ENCODE data around the gene DGKG. TPM values are rescaled to one million over a fixed set of nuclear protein-coding genes. Genes with fewer than 3 reads are reported as not detected.

DGKG gene
- total and polyA plus RNA-seq, 7 donors: 3.6 to 12.1 (median 8.0) TPM

DNA sequence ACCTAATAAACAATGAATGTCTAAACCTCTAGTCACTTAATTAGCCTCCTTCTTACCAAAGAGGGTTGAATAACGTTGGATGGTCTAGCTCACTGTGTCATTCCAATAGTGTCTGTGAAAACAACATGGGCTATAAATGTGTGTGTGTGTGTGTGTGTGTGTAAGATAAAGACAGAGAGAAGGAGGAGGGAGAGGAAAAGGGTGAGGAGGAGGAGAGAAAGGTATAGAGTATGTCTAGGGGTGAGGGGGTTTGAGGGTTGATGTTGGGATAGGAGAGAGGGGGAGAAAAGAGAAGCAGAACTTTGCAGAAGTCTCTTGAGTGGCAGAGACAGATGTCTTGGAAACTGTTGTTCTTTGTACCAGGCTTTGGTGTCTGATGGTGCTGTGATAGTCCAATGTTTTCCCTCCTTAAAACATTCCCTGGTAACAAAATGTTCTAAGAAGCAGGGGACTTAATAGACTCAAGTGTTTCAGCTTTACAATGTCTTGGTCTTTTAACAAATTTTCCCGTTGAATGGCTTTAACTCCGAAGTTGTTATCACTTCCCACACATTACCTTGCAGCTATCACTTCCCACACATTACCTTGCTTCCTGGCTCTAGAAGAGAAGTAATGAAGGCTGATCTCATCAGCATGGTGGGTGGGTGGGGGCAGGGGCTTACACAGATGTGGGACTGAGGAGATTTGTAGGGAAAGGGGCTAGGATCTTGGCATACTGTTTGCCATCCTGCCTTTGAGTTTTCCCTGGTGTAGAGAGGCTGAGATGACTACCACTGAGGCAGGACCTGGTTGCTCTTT is 195.3 kb downstream of the DGKG start:
- H3K27ac ChIP-seq: no peak overlapping the region
- WGBS, 3 donors: 27 to 44% (median 41%) methylated on average over 3 of the region's 3 CpGs
- H3K9me3 ChIP-seq: no peaks in the 10 kb centered on the region
- intact Hi-C loops (cut with DNase I): no loop called here
- H3K36me3 ChIP-seq (ENCODE audit: insufficient read depth in 1 of 2, low read depth in 1 of 2): peaks cover 0 to 16% of the 10 kb centered on the region in 2 donors
- no peaks in the 10 kb centered on the region for H3K4me1 ChIP-seq
- TF ChIP-seq, protein P1, sequence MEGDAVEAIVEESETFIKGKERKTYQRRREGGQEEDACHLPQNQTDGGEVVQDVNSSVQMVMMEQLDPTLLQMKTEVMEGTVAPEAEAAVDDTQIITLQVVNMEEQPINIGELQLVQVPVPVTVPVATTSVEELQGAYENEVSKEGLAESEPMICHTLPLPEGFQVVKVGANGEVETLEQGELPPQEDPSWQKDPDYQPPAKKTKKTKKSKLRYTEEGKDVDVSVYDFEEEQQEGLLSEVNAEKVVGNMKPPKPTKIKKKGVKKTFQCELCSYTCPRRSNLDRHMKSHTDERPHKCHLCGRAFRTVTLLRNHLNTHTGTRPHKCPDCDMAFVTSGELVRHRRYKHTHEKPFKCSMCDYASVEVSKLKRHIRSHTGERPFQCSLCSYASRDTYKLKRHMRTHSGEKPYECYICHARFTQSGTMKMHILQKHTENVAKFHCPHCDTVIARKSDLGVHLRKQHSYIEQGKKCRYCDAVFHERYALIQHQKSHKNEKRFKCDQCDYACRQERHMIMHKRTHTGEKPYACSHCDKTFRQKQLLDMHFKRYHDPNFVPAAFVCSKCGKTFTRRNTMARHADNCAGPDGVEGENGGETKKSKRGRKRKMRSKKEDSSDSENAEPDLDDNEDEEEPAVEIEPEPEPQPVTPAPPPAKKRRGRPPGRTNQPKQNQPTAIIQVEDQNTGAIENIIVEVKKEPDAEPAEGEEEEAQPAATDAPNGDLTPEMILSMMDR (IDR thresholded peaks at IDR 0.05): no peak
- no peak for DNase-seq
- no peak for ATAC-seq
- no peak overlapping the region for H3K4me3 ChIP-seq
- no peaks in the 10 kb centered on the region for H3K27me3 ChIP-seq (ENCODE audit: insufficient read depth in 3 of 3, low read length in 2 of 3)

DNA sequence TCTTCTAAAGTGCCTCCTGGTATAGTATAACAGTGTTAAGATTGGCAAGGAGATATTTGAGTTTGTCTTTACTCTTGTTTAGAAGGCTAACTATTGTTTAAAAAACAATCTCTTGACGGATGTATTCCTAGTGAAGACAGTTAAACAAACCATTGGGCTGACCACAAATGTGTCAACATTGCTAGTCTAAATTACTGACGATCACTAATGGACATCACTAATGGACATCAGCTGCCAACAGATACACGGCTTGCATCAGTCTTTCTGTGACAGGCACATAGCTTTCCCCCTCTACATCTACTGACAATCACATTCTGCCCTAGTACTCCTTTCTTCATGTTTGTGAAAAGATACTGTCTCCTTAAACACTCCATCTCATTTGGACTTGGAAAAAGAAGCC is 196.0 kb downstream of the DGKG start:
- H3K4me1 ChIP-seq: no peaks in the 10 kb centered on the region
- no peaks in the 10 kb centered on the region for H3K9me3 ChIP-seq
- peak in 1 of 4 donors; percentile 36 for ATAC-seq
- H3K27ac ChIP-seq: no peak overlapping the region
- no peak overlapping the region for H3K4me3 ChIP-seq
- no peaks in the 10 kb centered on the region for H3K27me3 ChIP-seq (ENCODE audit: insufficient read depth in 3 of 3, low read length in 2 of 3)
- TF ChIP-seq, protein P1 (IDR thresholded peaks at IDR 0.05): no peak
- no peak for DNase-seq
- peaks cover 0 to 22% of the 10 kb centered on the region in 2 donors for H3K36me3 ChIP-seq (ENCODE audit: insufficient read depth in 1 of 2, low read depth in 1 of 2)
- WGBS, 3 donors: 44 to 66% (median 53%) methylated on average over 3 of the region's 3 CpGs
- intact Hi-C loops (cut with DNase I): no loop called here

DNA sequence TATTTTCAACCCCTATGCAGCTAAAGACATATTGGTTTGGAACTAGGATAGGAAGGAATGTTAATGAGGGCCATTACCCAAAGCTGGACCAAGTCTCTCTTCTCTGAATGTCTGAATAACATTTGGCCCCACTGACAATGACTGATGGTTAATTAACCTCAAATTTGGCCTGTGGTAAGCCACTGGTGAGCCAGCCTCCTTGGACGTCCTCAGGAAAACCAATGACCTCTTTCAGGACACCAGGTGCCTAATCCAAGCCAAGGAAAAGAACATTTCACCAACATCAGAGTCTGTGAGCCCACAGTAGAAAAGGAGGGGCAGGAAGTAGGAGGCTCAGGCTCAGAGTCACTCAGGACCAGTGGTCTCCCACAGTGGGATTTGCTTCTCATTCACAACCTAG is 196.7 kb downstream of the DGKG start:
- intact Hi-C loops (cut with DNase I): no loop called here
- no peak overlapping the region for H3K27ac ChIP-seq

GRCh38 chr3:186164696-186165095 is 197.3 kb downstream of the DGKG start:
- Histone ChIP-seq H3K27me3 (ENCODE audit: insufficient read depth in 3 of 3, low read length in 2 of 3) (no peaks in the 10 kb centered on the region), H3K27ac (no peak overlapping the region), H3K4me1 (no peaks in the 10 kb centered on the region), H3K4me3 (no peak overlapping the region), H3K9me3 (no peaks in the 10 kb centered on the region), H3K36me3 (ENCODE audit: insufficient read depth in 1 of 2, low read depth in 1 of 2) (peaks cover 0 to 25% of the 10 kb centered on the region in 2 donors)
- 94 to 95% (median 95%) methylated on average over 7 of the region's 7 CpGs for WGBS, 3 donors
- intact Hi-C loops (cut with DNase I): loop anchor here in 1 of 2 donors (5.0 kb wide), 1 partner anchor 52 kb away; no protein-coding TSS in a partner anchor
- ATAC-seq (no peak), DNase-seq (no peak)
- TF ChIP-seq, protein P1 (IDR thresholded peaks at IDR 0.05): no peak

More for the DNA sequence above, 196.7 kb downstream of the DGKG start:
- Histone ChIP-seq H3K4me3 (no peak overlapping the region), H3K4me1 (no peaks in the 10 kb centered on the region), H3K36me3 (ENCODE audit: insufficient read depth in 1 of 2, low read depth in 1 of 2) (peaks cover 0 to 25% of the 10 kb centered on the region in 2 donors), H3K9me3 (no peaks in the 10 kb centered on the region), H3K27me3 (ENCODE audit: insufficient read depth in 3 of 3, low read length in 2 of 3) (no peaks in the 10 kb centered on the region)
- no peak for ATAC-seq
- no peak for DNase-seq
- TF ChIP-seq, protein P1 (IDR thresholded peaks at IDR 0.05): no peak
- WGBS, 3 donors: 10 to 44% (median 17%) methylated on average over 1 of the region's 1 CpG

Measured in psoas muscle (tissue), 8 donors.